Neural progenitor cell (in vitro differentiated cells): ENCODE results near the gene ELK1. TPM values are rescaled to one million over a fixed set of nuclear protein-coding genes. Genes with fewer than 3 reads are reported as not detected.

Experiments used
- DNase-seq: peaks from one replicate; pipeline ENCODE4 v3.0.0-alpha.2; 2016; ENCODE audit warnings: low spot score
- H2AFZ ChIP-seq: fragments of 200-600 bp; sonication (generic); replicated peaks from 2 replicates; pipeline ENCODE4 v1.6.1; 2016; ENCODE audit warnings: antibody characterized with exemption
- H3F3A ChIP-seq: fragments of 200-600 bp; sonication (generic); 2 replicates; pipeline ENCODE4 v1.6.1; 2016; ENCODE audit warnings: antibody characterized with exemption, low read depth
- H3K27ac ChIP-seq: fragments of 200-600 bp; sonication (generic); 2 replicates; pipeline ENCODE4 v1.5.1; 2016; ENCODE audit warnings: mild to moderate bottlenecking
- H3K27me3 ChIP-seq: fragments of 200-600 bp; sonication (generic); 2 replicates; pipeline ENCODE4 v1.6.1; 2016; ENCODE audit warnings: mild to moderate bottlenecking, moderate library complexity
- H3K36me3 ChIP-seq: fragments of 200-600 bp; sonication (generic); 2 replicates; pipeline ENCODE4 v1.5.1; 2016
- H3K4me1 ChIP-seq: fragments of 200-600 bp; sonication (generic); 2 replicates; pipeline ENCODE4 v1.6.1; 2016; ENCODE audit warnings: mixed run types
- H3K4me2 ChIP-seq: fragments of 200-600 bp; sonication (generic); 2 replicates; pipeline ENCODE4 v1.6.1; 2016
- H3K4me3 ChIP-seq: fragments of 200-600 bp; sonication (generic); 2 replicates; pipeline ENCODE4 v1.5.1; 2016
- H3K79me2 ChIP-seq: fragments of 200-600 bp; sonication (generic); 2 replicates; pipeline ENCODE4 v1.6.1; 2016; ENCODE audit warnings: low read depth
- H3K9ac ChIP-seq: fragments of 200-600 bp; sonication (generic); 2 replicates; pipeline ENCODE4 v1.6.1; 2016
- H3K9me3 ChIP-seq: fragments of 200-600 bp; sonication (generic); 2 replicates; pipeline ENCODE4 v1.5.1; 2016; ENCODE audit warnings: low read depth
- H4K20me1 ChIP-seq: fragments of 200-600 bp; sonication (generic); 2 replicates; pipeline ENCODE4 v1.6.1; 2016; ENCODE audit warnings: low read depth
- H3K27ac Mint-ChIP-seq: 3 replicates; pipeline ENCODE4 v1.8.0; 2021; ENCODE audit warnings: mixed read lengths
- H3K27me3 Mint-ChIP-seq: 2 replicates; pipeline ENCODE4 v1.8.0; 2022; ENCODE audit warnings: low read depth, mild to moderate bottlenecking, inconsistent platforms, moderate library complexity, mixed read lengths; ENCODE audit not compliant: insufficient read depth
- H3K36me3 Mint-ChIP-seq: 3 replicates; pipeline ENCODE4 v1.8.0; 2021; ENCODE audit warnings: mixed read lengths
- H3K4me1 Mint-ChIP-seq: 3 replicates; pipeline ENCODE4 v1.8.0; 2021; ENCODE audit warnings: mixed read lengths
- H3K4me3 Mint-ChIP-seq: 3 replicates; pipeline ENCODE4 v1.8.0; 2021; ENCODE audit warnings: mild to moderate bottlenecking, moderate library complexity, mixed read lengths
- H3K9me3 Mint-ChIP-seq: 3 replicates; pipeline ENCODE4 v1.8.0; 2020; ENCODE audit warnings: mixed read lengths
- CTCF ChIP-seq: fragments of 200-600 bp; sonication (generic); IDR thresholded peaks from 2 replicates; pipeline ENCODE4 v1.5.1; 2017; ENCODE audit warnings: antibody characterized with exemption, mild to moderate bottlenecking
- EZH2 ChIP-seq: fragments of 200-600 bp; sonication (generic); IDR thresholded peaks from 2 replicates; pipeline ENCODE4 v1.6.1; 2017; ENCODE audit warnings: antibody characterized with exemption, mild to moderate bottlenecking, moderate library complexity
- EZH2phosphoT487 ChIP-seq: fragments of 200-600 bp; sonication (generic); IDR thresholded peaks from 2 replicates; pipeline ENCODE4 v1.6.1; 2017; ENCODE audit warnings: antibody characterized with exemption
- total RNA-seq: library from RNA; depleted of rRNA; stranded (reverse); fragments of >200 nt; gene quantifications from 2 replicates; pipeline ENCODE4 v1.2.3, GENCODE V29; 2015; ENCODE audit warnings: low replicate concordance

Gene ELK1
- total RNA-seq, 1 donor from 2014 or later, result 16.6 TPM

- no peaks in the 10 kb centered on the region for H3K36me3 ChIP-seq
- no peaks in the 10 kb centered on the region for H3K79me2 ChIP-seq
- Mint-ChIP-seq H3K27me3 (peaks cover 32% of the 10 kb centered on the region), H3K4me1 (peaks cover 3% of the 10 kb centered on the region), H3K9me3 (peaks cover 15% of the 10 kb centered on the region), H3K36me3 (no peaks in the 10 kb centered on the region), H3K27ac (no peak within 1 kb of the TSS), H3K4me3 (peak within 1 kb of the TSS; percentile 75)
- no peak for TF ChIP-seq EZH2phosphoT487
- TF ChIP-seq CTCF, result peak; percentile 9
- no peak within 1 kb of the TSS for H2AFZ ChIP-seq
- no peaks in the 10 kb centered on the region for H3K9me3 ChIP-seq
- no peak within 1 kb of the TSS for H3K27ac ChIP-seq
- no peaks in the 10 kb centered on the region for H3K4me1 ChIP-seq
- H3K4me2 ChIP-seq, result peak within 1 kb of the TSS; percentile 62
- H3K27me3 ChIP-seq, result peaks cover 7% of the 10 kb centered on the region
- no peaks in the 10 kb centered on the region for H4K20me1 ChIP-seq
- no peak within 1 kb of the TSS for H3K9ac ChIP-seq
- no peaks in the 10 kb centered on the region for H3F3A ChIP-seq
- peak; percentile 93 for DNase-seq
- peak within 1 kb of the TSS; percentile 38 for H3K4me3 ChIP-seq
Measured at GRCh38 chrX:47619486-47620302, 30.7 kb downstream of the ELK1 start, which contains the start of gene SYN1. Gene SYN1, minus strand, starts transcription at chrX:47619857. Its CDS starts 129 bp downstream, at chrX:47619728.

- Mint-ChIP-seq H3K27me3 (peaks cover 32% of the 10 kb centered on the region), H3K36me3 (no peaks in the 10 kb centered on the region), H3K27ac (no peak overlapping the region), H3K4me1 (peaks cover 3% of the 10 kb centered on the region), H3K9me3 (peaks cover 12% of the 10 kb centered on the region), H3K4me3 (peak overlapping the region; percentile 75)
- H3K9me3 ChIP-seq, result no peaks in the 10 kb centered on the region
- H3K79me2 ChIP-seq, result no peaks in the 10 kb centered on the region
- no peaks in the 10 kb centered on the region for H3F3A ChIP-seq
- no peaks in the 10 kb centered on the region for H3K36me3 ChIP-seq
- H3K27ac ChIP-seq, result no peak overlapping the region
- H3K4me3 ChIP-seq, result peak overlapping the region; percentile 38
- peak overlapping the region; percentile 62 for H3K4me2 ChIP-seq
- no peak overlapping the region for H2AFZ ChIP-seq
- H3K9ac ChIP-seq, result no peak overlapping the region
- H3K27me3 ChIP-seq, result peaks cover 7% of the 10 kb centered on the region
- no peak for DNase-seq
- TF ChIP-seq CTCF, result no peak
- no peak for TF ChIP-seq EZH2
- TF ChIP-seq EZH2phosphoT487, result no peak
- H4K20me1 ChIP-seq, result no peaks in the 10 kb centered on the region
- no peaks in the 10 kb centered on the region for H3K4me1 ChIP-seq
Measured at GRCh38 chrX:47618923-47619485, 31.4 kb downstream of the ELK1 start.

- H3K36me3 ChIP-seq, result no peaks in the 10 kb centered on the region
- H2AFZ ChIP-seq, result no peak overlapping the region
- peaks cover 7% of the 10 kb centered on the region for H3K27me3 ChIP-seq
- no peak overlapping the region for H3K4me3 ChIP-seq
- H3K4me2 ChIP-seq, result no peak overlapping the region
- H3K27me3 Mint-ChIP-seq, result peaks cover 12% of the 10 kb centered on the region
- TF ChIP-seq EZH2phosphoT487 (no peak), CTCF (no peak), EZH2 (no peak)
- peaks cover 16% of the 10 kb centered on the region for H3K9me3 Mint-ChIP-seq
- no peaks in the 10 kb centered on the region for H3K4me1 ChIP-seq
- no peak overlapping the region for H3K27ac ChIP-seq
- H3K36me3 Mint-ChIP-seq, result no peaks in the 10 kb centered on the region
- no peaks in the 10 kb centered on the region for H3K9me3 ChIP-seq
- H3F3A ChIP-seq, result no peaks in the 10 kb centered on the region
- no peak overlapping the region for H3K27ac Mint-ChIP-seq
- H3K79me2 ChIP-seq, result no peaks in the 10 kb centered on the region
- peaks cover 3% of the 10 kb centered on the region for H3K4me1 Mint-ChIP-seq
- H3K4me3 Mint-ChIP-seq, result no peak overlapping the region
- H3K9ac ChIP-seq, result no peak overlapping the region
- no peaks in the 10 kb centered on the region for H4K20me1 ChIP-seq
- no peak for DNase-seq
Measured at GRCh38 chrX:47614618-47615017, 35.7 kb downstream of the ELK1 start.
